AG04450 (cell line): Measurements from ENCODE around the gene ARNT2. TPM values are rescaled to one million over a fixed set of nuclear protein-coding genes. Genes with fewer than 3 reads are reported as not detected.

Source experiments
- CTCF ChIA-PET: fragments of 300-600, 350-600 bp; formaldehyde crosslinking; extraction: SDS; loops from one replicate; lab custom pipeline; 2022; ENCODE audit warnings: antibody characterized with exemption, inconsistent platforms; lab: Charles Lee
- POLR2A ChIA-PET: fragments of 350-600 bp; formaldehyde crosslinking; extraction: SDS; loops from one replicate; lab custom pipeline; 2021; ENCODE audit warnings: antibody characterized with exemption, inconsistent platforms; lab: Yijun Ruan, JAX
- DNase-seq: peaks from one replicate; pipeline ENCODE4 v3.0.0-alpha.2; 2011; ENCODE audit warnings: low read depth, low spot score
- H3K27ac ChIP-seq: one replicate; pipeline ENCODE4 v1.5.1; 2012; ENCODE audit warnings: low read depth, low read length, control low read depth
- H3K27me3 ChIP-seq: one replicate; pipeline ENCODE4 v1.6.0; 2012; ENCODE audit warnings: low read length; ENCODE audit not compliant: control insufficient read depth, insufficient read depth
- H3K4me3 ChIP-seq: 2 replicates; pipeline ENCODE4 v1.5.1; 2011; ENCODE audit warnings: mild to moderate bottlenecking, low read depth, low read length, control low read depth
- H3K9me3 ChIP-seq: 2 replicates; pipeline ENCODE4 v1.5.1; 2012; ENCODE audit warnings: low read length; ENCODE audit not compliant: control insufficient read depth, insufficient read depth
- CTCF ChIP-seq: IDR thresholded peaks from 2 replicates; pipeline ENCODE4 v1.5.1; 2011; ENCODE audit warnings: low read depth, low read length, control low read depth, inconsistent platforms
- polyA plus RNA-seq: library from polyadenylated mRNA; depleted of rRNA; stranded (reverse); fragments of >200 nt; gene quantifications from 2 replicates; pipeline ENCODE4 v1.2.3, GENCODE V29; 2011

Gene ARNT2
- polyA plus RNA-seq, 1 experiment: 36.8 TPM

- Histone ChIP-seq H3K27ac (no peak overlapping the region), H3K27me3 (no peaks in the 10 kb centered on the region), H3K9me3 (peaks cover 4% of the 10 kb centered on the region), H3K4me3 (no peak overlapping the region)
- DNase-seq: no peak
- ChIA-PET POLR2A (interaction anchor here (1.2 kb wide), 1 partner anchor 36 kb away, joined by 3 read pairs; no protein-coding TSS in a partner anchor), CTCF (interaction anchor here (1.3 to 1.4 kb wide), 2 partner anchors 24 to 57 kb away, joined by 3 to 4 read pairs; no protein-coding TSS in a partner anchor)
- 0 out of 2 replicates have a peak, but pooled peaks have one; percentile 1 for TF ChIP-seq CTCF
Observed at GRCh38 chr15:80512726-80513660, 108.8 kb downstream of the ARNT2 start.

DNA sequence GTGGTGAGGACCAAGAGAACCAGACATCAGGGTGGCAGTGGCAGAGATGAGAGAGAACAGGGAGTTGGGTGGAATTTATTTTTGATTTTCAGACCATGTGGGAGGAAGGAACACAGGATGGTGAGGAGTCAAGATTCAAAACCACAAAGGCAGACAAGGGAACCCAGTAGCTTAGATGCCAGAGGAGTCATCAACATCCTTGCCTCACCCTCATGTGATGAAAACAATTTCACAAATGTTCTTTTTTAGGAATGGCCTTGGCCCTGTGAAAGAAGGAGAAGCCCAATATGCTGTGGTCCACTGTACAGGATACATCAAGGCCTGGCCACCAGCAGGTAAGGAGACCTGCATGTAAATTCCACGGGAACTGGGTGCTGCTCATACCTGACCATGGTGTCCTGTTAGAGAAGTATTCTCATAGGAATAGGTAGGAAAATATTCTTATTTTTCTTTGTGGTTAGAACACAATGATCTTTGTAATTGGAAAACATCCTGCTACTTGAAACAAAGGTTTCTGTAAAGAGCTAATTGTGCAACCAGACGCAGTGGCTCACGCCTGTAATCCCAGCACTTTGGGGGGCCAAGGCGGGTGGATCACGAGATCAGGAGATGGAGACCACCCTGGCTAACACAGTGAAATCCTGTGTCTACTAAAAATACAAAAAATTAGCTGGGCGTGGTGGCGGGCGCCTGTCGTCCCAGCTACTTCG is 110.0 kb downstream of the ARNT2 start:
- no peak for TF ChIP-seq CTCF
- Histone ChIP-seq H3K4me3 (no peak overlapping the region), H3K27me3 (no peaks in the 10 kb centered on the region), H3K9me3 (peaks cover 4% of the 10 kb centered on the region), H3K27ac (peak overlapping the region; percentile 49)
- no peak for DNase-seq
- ChIA-PET CTCF (interaction anchor here (1.0 to 1.4 kb wide), 3 partner anchors 22 to 265 kb away, joined by 3 to 4 read pairs (median 3); partner anchors contain the start of gene CEMIP), POLR2A (interaction anchor here (1.2 kb wide), 1 partner anchor 35 kb away, joined by 3 read pairs; no protein-coding TSS in a partner anchor)

DNA sequence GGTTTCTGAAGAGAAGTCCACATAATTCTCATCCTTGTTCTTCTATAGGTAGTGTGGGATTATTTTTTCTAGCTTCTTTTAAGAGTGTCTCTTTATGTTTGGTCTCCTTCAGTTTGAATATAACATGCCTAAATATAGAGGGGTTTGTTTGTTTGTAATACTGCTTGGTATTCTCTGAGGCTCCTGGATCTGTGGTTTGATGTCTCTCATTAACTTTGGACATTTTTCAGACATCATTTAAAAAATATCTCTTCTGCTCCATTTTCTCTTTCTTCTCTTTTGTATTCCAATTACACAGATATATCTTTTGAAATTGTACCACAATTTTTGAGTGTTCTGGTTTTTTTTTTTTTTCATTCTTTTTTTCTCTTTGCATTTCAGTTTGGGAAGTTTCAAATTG is 113.1 kb downstream of the ARNT2 start:
- ChIA-PET POLR2A (no interaction called here), CTCF (no interaction called here)
- Histone ChIP-seq H3K27me3 (no peaks in the 10 kb centered on the region), H3K4me3 (no peak overlapping the region), H3K27ac (no peak overlapping the region), H3K9me3 (peaks cover 4% of the 10 kb centered on the region)
- TF ChIP-seq CTCF: no peak
- DNase-seq: no peak

- DNase-seq: no peak
- Histone ChIP-seq H3K9me3 (peaks cover 4% of the 10 kb centered on the region), H3K27ac (no peak overlapping the region), H3K27me3 (no peaks in the 10 kb centered on the region), H3K4me3 (no peak overlapping the region)
- POLR2A ChIA-PET: interaction anchor here (0.6 kb wide), 1 partner anchor 37 kb away, joined by 5 read pairs; no protein-coding TSS in a partner anchor
- TF ChIP-seq CTCF: no peak
- CTCF ChIA-PET: no interaction called here
Observed at GRCh38 chr15:80518522-80518921, 114.3 kb downstream of the ARNT2 start.
